ENCODE data around the gene TMEM63A.
"Not testable (repeated sequence)": the region's sequence is repeated elsewhere in the genome, so short reads cannot be mapped to it uniquely, and the experiment has no call there.

The TMEM63A gene

DNA sequence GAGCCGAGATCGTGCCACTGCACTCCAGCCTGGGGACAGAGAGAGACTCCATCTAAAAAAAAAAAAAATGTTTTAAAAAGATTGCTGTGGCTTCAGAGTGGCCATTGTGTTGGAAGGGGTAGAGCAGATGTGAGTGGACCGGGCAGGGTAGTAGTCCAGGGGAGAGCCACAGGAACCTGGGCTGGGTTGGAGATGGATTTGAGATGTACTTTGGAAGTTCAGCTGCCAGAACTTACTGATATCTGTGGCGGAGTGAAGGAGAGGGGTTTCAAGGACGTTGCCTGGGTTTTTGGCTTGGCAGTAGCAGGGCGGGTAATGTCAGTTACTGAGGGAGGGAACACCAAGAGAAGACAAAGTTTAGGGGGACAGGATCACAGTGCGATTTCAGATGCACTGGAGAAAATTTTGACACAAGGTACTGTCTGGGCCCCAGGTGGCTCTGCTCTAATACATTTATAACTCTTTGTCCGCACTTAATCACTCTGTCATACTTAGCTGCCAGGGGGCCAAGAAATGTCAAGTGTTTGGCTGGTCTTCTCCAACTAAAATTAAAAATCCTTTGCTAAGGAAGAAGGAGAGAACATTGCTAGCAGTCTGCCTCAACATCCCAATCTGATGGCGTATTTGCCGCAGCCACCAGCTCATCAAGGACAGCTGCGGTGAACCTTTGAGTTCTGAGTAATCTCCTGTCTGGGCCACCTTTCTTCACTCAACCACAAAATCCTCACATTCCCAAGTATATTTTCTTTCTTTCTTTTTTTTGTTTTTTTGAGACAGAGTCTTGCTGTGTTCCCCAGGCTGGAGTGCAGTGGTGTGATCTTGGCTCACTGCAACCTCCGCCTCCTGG, 62.6 kb downstream of the TMEM63A start:
- no peak for DNase-seq (ENCODE audit: low spot score)
- TF ChIP-seq, protein P1, sequence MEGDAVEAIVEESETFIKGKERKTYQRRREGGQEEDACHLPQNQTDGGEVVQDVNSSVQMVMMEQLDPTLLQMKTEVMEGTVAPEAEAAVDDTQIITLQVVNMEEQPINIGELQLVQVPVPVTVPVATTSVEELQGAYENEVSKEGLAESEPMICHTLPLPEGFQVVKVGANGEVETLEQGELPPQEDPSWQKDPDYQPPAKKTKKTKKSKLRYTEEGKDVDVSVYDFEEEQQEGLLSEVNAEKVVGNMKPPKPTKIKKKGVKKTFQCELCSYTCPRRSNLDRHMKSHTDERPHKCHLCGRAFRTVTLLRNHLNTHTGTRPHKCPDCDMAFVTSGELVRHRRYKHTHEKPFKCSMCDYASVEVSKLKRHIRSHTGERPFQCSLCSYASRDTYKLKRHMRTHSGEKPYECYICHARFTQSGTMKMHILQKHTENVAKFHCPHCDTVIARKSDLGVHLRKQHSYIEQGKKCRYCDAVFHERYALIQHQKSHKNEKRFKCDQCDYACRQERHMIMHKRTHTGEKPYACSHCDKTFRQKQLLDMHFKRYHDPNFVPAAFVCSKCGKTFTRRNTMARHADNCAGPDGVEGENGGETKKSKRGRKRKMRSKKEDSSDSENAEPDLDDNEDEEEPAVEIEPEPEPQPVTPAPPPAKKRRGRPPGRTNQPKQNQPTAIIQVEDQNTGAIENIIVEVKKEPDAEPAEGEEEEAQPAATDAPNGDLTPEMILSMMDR (IDR thresholded peaks at IDR 0.05; ENCODE audit: extremely low read depth, missing control alignments) = no peak

DNA sequence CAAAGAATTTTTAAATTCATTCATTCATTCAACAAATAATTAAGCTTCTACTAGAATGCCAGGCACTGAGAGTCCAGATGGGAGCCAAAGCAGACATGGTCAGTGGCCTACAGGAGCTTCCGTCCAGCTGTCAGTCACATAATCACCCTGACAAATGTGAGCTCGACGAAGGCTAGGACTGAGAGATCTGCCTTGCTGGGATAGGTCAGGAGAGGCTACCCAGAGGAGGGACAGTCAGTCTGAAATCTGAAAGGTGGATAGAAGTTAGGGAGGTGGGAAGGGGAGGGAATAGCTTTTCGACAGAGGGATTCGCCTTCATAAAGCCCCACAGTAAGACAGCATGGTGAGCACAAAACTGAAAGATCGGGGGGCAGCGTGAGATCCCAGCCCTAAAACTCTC, 64.0 kb downstream of the TMEM63A start:
- DNase-seq (ENCODE audit: low spot score) = no peak
- TF ChIP-seq, protein P1 (IDR thresholded peaks at IDR 0.05; ENCODE audit: extremely low read depth, missing control alignments) = no peak

DNA sequence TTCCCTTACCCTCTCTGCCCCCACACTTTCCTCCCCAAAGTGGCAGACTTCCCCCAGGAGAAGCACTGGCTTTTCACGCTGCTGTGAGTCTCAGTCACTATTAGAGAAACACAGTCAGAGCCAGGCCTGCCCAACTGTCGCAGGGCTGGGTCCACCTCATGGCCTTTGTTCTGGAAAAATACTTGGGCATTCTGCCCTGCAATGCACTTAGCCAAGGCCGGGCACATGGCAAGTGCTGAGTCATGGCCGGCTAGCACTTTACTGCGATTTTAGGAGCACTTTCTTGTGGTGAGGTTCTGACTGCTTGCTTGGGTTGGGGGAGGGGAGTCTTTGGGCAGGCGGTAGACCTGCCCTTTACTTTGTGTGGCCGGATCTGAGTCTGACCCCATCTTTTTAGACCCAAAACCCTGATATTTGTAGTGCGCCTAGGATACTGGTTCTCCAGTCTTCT, 64.5 kb downstream of the TMEM63A start:
- TF ChIP-seq, protein P1 (IDR thresholded peaks at IDR 0.05; ENCODE audit: extremely low read depth, missing control alignments) = no peak
- no peak for DNase-seq (ENCODE audit: low spot score)

DNA sequence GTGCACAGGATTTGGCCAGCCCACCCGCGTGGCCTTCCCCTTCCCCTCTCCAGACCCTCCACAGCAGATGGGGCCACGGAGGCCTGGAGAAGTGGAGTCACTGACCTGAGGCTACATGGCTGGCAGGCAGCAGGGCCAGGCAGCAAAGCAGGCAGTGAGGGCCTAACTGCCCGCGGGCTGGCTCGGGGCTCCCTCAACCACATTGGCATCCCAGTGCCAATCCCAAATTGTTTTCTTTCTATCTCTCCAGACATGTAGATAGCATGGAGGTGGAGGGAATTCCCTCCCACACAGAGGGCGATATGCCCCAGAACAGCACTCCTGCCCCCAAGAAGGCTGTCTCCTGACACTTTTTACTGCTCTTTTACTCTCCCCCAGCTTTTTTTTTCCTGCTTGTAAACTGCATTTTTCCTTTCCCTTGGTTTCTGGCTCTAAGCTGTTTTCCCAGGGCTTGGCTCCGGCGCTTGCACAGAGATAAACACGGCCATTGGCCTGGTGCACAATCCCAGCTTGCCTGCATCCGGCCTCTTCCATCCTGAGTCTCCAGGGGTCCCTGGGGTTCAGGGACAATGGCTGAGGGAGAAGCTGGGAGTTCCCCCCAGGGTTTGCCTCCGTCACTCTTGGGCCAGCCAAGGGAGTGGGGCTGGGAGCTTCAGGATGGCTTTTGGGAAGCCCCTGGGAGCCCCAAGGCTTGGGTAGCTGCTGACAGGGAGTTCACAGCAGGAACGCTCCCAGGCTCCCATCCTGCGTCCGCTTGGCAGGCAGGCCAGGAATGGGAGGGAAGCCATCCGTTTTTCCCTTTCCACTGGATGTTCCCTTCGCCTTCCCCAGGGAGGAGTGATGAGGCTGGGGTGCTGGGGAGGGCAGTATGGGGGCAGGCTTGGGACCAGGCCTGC, 65.3 kb downstream of the TMEM63A start:
- TF ChIP-seq, protein P1 (IDR thresholded peaks at IDR 0.05; ENCODE audit: extremely low read depth, missing control alignments) = no peak
- no peak for DNase-seq (ENCODE audit: low spot score)

DNA sequence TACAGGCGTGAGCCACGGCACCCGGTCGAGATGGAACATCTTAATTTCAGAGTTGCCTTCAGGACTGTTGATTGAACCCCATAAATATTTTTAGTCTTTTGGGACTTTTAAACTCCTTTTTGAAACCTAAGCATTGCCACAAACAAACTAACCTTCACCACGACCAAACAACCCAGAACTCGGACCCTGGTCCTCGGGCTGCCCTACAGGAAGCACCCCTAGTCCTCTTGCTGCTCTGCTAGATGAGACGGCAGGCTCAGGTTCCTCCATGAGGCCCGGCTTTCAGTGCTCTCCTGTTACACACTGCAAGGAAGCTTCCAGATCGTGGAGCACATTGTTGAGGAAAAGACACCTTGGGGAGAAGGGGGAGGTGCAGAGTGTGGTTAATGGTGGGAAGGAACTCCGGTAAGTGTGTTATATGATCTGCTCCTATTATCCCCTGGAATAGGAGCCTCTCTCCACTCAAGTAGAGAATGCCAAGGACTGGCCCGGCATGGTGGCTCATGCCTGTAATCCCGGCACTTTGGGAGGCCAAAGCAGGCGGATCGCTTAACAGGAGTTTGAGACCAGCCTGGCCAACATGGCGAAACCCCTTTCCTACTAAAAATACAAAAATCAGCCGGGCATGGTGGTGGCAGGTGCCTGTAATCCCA, 66.5 kb downstream of the TMEM63A start:
- TF ChIP-seq, protein P1 (IDR thresholded peaks at IDR 0.05; ENCODE audit: extremely low read depth, missing control alignments) = no peak
- DNase-seq (ENCODE audit: low spot score) = no peak

DNA sequence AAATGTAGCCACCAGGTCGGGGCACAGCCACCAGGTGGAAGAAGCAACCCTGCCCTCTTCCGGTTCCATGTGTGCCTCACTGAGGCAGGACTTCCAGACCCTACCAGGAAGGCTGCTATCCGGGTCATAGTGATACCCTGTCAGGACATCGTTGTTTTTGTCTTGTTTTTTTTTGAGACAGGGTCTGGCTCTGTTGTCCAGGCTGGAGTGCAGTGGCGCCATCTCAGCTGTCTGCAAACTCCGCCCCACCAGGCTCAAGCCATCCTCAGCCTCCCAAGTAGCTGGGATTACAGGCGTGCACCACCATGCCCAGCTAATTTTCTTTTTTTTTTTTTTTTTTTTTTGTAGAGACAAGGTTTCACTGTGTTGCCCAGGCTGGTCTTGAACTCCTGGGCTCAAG, 67.1 kb downstream of the TMEM63A start:
- not testable (repeated sequence) for DNase-seq (ENCODE audit: low spot score)

DNA sequence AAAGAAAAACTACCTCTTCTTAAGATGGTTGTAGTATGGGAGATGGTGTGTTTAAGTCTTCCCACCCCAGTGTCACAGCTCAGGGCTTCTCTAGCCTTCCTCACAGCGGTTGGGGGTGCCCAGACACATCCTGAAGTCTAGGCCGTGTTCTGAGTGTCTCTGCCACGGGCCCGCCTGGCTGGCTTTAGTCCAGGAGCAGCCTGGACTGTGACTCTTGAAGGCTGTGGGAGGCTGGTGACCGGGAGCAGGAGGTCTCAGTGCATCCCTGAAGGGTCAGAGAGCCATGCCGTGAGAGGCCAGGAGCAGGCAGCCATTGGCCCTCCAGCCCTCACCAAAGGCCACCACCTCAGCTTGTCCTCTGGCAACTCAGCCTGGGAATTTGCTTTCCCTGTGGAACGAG, 67.8 kb downstream of the TMEM63A start:
- DNase-seq (ENCODE audit: low spot score) = no peak
- TF ChIP-seq, protein P1 (IDR thresholded peaks at IDR 0.05; ENCODE audit: extremely low read depth, missing control alignments) = no peak
